Measurements from ENCODE around the gene NPAS3.

DNA sequence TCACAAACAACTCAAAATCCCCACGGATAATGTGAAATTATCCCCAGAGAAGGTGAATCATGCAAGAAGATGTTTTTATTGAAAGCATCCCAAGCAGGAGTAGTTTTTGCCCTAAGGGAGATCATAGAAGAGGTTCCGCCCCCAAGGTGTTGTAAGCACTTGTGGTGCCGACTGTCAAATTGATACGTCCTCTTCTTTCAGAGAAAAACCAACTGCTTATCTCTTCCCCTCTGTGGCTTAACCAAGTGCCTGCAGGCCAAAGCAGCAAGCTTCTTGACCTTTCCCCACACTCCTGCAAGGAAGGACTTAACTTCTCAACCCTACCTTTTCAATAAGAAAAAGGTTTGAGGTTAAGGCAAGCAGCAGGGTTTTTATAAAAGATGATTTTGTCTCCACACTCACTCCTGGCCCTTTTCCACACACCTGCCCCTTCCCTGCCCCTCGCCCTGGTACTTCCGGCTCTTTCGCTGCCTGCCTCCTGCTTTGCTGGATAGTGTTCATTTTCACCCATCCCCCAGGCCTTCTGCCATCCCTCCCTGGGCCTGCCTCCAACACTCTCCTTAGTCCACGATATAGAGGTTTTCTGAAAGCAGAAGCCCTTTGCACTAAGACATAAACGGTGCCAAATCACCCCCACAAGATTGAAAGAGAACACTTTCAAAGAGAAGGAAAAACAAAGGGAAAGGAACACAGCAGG is 897.7 kb downstream of the NPAS3 start:
- TF ChIP-seq, protein P1, sequence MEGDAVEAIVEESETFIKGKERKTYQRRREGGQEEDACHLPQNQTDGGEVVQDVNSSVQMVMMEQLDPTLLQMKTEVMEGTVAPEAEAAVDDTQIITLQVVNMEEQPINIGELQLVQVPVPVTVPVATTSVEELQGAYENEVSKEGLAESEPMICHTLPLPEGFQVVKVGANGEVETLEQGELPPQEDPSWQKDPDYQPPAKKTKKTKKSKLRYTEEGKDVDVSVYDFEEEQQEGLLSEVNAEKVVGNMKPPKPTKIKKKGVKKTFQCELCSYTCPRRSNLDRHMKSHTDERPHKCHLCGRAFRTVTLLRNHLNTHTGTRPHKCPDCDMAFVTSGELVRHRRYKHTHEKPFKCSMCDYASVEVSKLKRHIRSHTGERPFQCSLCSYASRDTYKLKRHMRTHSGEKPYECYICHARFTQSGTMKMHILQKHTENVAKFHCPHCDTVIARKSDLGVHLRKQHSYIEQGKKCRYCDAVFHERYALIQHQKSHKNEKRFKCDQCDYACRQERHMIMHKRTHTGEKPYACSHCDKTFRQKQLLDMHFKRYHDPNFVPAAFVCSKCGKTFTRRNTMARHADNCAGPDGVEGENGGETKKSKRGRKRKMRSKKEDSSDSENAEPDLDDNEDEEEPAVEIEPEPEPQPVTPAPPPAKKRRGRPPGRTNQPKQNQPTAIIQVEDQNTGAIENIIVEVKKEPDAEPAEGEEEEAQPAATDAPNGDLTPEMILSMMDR (IDR thresholded peaks at IDR 0.05), result no peak
- TF ChIP-seq POLR2A (IDR thresholded peaks at IDR 0.05), result no peak
